Mesendoderm (in vitro differentiated cells): ENCODE data around the gene MYH14.

ENCODE experiments used
- DNase-seq: peaks from one replicate; pipeline ENCODE4 v3.0.0; 2013
- H2AK5ac ChIP-seq: 2 replicates; pipeline ENCODE4 v1.6.1; 2013; ENCODE audit warnings: low read length, inconsistent platforms
- H2BK120ac ChIP-seq: 2 replicates; pipeline ENCODE4 v1.6.1; 2013; ENCODE audit warnings: low read depth, mild to moderate bottlenecking, low read length, moderate library complexity, mixed read lengths
- H2BK15ac ChIP-seq: replicated peaks from 2 replicates; pipeline ENCODE4 v1.6.1; 2013; ENCODE audit warnings: low read depth, mild to moderate bottlenecking, moderate library complexity
- H2BK5ac ChIP-seq: 2 replicates; pipeline ENCODE4 v1.6.1; 2013; ENCODE audit warnings: low read length, inconsistent platforms
- H3K18ac ChIP-seq: 2 replicates; pipeline ENCODE4 v1.6.1; 2013; ENCODE audit warnings: mild to moderate bottlenecking, low read length, mixed read lengths
- H3K23ac ChIP-seq: one replicate; pipeline ENCODE4 v1.6.1; 2013; ENCODE audit warnings: low read length
- H3K27ac ChIP-seq: 2 replicates; pipeline ENCODE4 v1.5.1; 2013; ENCODE audit warnings: low read depth, mild to moderate bottlenecking, inconsistent platforms, low read length, moderate library complexity
- H3K27me3 ChIP-seq: 2 replicates; pipeline ENCODE4 v1.6.1; 2013; ENCODE audit warnings: low read length, control low read depth, mild to moderate bottlenecking, inconsistent platforms; ENCODE audit not compliant: insufficient read depth, poor library complexity
- H3K36me3 ChIP-seq: 2 replicates; pipeline ENCODE4 v1.6.1; 2013; ENCODE audit warnings: low read length, inconsistent platforms; ENCODE audit not compliant: control insufficient read depth, insufficient read depth
- H3K4ac ChIP-seq: one replicate; pipeline ENCODE4 v1.6.1; 2013; ENCODE audit warnings: low read depth, mild to moderate bottlenecking, low read length, moderate library complexity
- H3K4me1 ChIP-seq: 2 replicates; pipeline ENCODE4 v1.6.1; 2013; ENCODE audit warnings: low read depth, low read length, inconsistent platforms; ENCODE audit not compliant: control insufficient read depth
- H3K4me2 ChIP-seq: 2 replicates; pipeline ENCODE4 v1.6.1; 2013; ENCODE audit warnings: low read length
- H3K4me3 ChIP-seq: 2 replicates; pipeline ENCODE4 v1.5.1; 2013; ENCODE audit warnings: mild to moderate bottlenecking, low read length
- H3K56ac ChIP-seq: one replicate; pipeline ENCODE4 v1.6.1; 2013; ENCODE audit warnings: low read length
- H3K79me1 ChIP-seq: 2 replicates; pipeline ENCODE4 v1.6.1; 2013; ENCODE audit warnings: low read length, inconsistent platforms
- H3K79me2 ChIP-seq: 2 replicates; pipeline ENCODE4 v1.6.1; 2013; ENCODE audit warnings: mild to moderate bottlenecking, low read length; ENCODE audit not compliant: control insufficient read depth, insufficient read depth
- H3K9ac ChIP-seq: 2 replicates; pipeline ENCODE4 v1.6.1; 2013; ENCODE audit warnings: low read length, inconsistent platforms
- H4K5ac ChIP-seq: one replicate; pipeline ENCODE4 v1.6.1; 2013; ENCODE audit warnings: low read length
- H4K8ac ChIP-seq: one replicate; pipeline ENCODE4 v1.6.1; 2013; ENCODE audit warnings: low read depth, mild to moderate bottlenecking, control low read depth, low read length, moderate library complexity
- WGBS: extraction: QIAGEN DNeasy Blood & Tissue Kit; methylation state at CpG from one replicate; pipeline ENCODE4 v1.1.7; 2013; ENCODE audit warnings: low lambda C conversion rate, missing lambda C conversion rate; ENCODE audit not compliant: insufficient coverage; ENCODE audit errors: extremely low coverage; 5-methylcytosine and 5-hydroxymethylcytosine counted together

MYH14 gene

DNA sequence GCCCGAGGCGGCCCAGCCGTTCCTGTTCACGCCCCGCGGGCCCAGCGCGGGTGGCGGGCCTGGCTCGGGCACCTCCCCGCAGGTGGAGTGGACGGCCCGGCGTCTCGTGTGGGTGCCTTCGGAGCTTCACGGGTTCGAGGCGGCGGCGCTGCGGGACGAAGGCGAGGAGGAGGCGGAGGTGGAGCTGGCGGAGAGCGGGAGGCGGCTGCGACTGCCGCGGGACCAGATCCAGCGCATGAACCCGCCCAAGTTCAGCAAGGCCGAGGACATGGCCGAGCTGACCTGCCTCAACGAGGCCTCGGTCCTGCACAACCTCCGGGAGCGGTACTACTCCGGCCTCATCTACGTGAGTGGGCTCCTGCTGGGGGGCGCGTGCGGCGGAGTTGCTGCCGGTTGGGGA lies 7.0 kb downstream of the MYH14 start:
- Histone ChIP-seq H2BK15ac (no peak overlapping the region), H3K27ac (no peak overlapping the region)
- no CpG with 5 or more reads among the region's 46 CpGs for WGBS

DNA sequence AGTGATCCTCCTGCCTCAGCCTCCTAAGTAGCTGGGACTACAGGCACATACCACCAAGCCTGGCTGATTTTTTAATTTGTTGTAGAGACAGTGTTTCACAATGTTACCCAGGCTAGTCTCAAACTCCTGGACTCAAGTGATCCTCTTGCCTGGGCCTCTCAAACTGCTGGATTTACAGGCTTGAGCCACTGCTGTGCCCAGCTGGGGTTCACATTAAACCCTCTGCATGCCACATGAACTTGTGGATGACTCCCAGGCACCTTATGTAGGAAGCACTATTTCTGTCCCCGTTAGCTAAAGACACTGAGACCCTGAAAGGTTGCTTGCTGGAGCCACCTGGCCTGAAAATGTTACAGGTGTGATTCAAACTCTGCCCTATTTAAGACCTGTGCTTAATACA lies 10.5 kb downstream of the MYH14 start:
- Histone ChIP-seq H2AK5ac (no peak overlapping the region), H3K79me2 (no peaks in the 10 kb centered on the region), H3K4me3 (no peak overlapping the region), H4K8ac (no peak overlapping the region), H3K23ac (no peak overlapping the region), H2BK120ac (no peak overlapping the region), H3K27ac (no peak overlapping the region), H3K36me3 (no peaks in the 10 kb centered on the region), H3K18ac (no peak overlapping the region), H3K4me2 (no peak overlapping the region), H2BK5ac (no peak overlapping the region), H4K5ac (no peak overlapping the region), H3K27me3 (no peaks in the 10 kb centered on the region), H3K4me1 (no peaks in the 10 kb centered on the region), H3K56ac (no peak overlapping the region), H2BK15ac (no peak overlapping the region), H3K79me1 (no peaks in the 10 kb centered on the region), H3K9ac (no peak overlapping the region), H3K4ac (no peak overlapping the region)
- DNase-seq: no peak
- WGBS: no CpG with 5 or more reads among the region's 1 CpG

More for the DNA sequence above, 7.0 kb downstream of the MYH14 start:
- no peak overlapping the region for H3K23ac ChIP-seq
- no peaks in the 10 kb centered on the region for H3K79me1 ChIP-seq
- no peaks in the 10 kb centered on the region for H3K36me3 ChIP-seq
- H2AK5ac ChIP-seq: no peak overlapping the region
- no peak overlapping the region for H3K4ac ChIP-seq
- no peak overlapping the region for H3K56ac ChIP-seq
- no peak overlapping the region for H4K5ac ChIP-seq
- no peak overlapping the region for H3K4me2 ChIP-seq
- no peak overlapping the region for H3K9ac ChIP-seq
- no peak for DNase-seq
- no peak overlapping the region for H3K4me3 ChIP-seq
- H2BK120ac ChIP-seq: no peak overlapping the region
- H3K18ac ChIP-seq: no peak overlapping the region
- no peak overlapping the region for H2BK5ac ChIP-seq
- no peaks in the 10 kb centered on the region for H3K4me1 ChIP-seq
- H4K8ac ChIP-seq: no peak overlapping the region
- H3K27me3 ChIP-seq: no peaks in the 10 kb centered on the region
- H3K79me2 ChIP-seq: no peaks in the 10 kb centered on the region

DNA sequence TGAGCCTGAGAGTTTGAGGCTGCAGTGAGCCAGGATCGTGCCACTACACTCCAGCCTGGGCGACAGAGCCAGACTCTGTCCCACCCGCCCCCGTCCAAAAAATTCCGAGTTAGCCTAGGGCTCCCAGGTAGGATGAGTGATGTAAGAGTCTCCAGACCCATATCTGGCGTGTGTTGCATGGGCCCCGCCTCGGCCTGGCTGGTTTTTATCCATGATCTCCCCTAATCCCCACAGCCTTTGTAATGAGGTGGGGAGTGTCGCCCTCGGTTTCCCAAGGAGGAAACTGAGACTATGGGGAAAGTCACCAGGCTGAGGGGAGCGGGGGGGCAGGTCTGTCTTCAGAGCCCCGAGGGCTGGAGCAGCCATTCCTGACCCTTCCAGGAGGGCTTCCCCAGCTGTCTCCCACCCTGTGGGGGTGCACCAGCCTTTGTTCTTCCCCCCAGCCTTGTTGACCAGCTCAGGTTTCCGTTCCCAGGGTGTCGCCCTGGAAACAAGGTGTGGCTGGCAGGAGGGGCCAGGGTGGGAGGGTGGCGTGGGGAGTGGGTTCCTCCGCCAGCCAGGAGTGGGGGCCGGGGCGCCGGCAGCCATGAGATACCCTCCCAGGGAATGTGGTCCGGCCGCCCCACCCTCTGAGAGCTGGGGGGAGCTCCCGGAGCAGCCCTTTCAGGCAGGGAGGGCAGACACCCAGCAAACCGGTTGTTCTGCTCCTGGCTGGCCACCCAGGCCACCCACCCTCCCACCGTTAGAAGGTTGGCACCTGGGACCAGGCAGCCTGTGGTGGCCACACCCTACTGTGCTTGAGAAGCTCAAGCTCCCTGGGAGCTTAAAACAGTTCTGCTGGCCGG lies 11.5 kb downstream of the MYH14 start:
- Histone ChIP-seq H2BK5ac (no peak overlapping the region), H3K36me3 (no peaks in the 10 kb centered on the region), H3K27me3 (no peaks in the 10 kb centered on the region), H3K56ac (peak overlapping the region; percentile 7), H3K79me2 (no peaks in the 10 kb centered on the region), H4K8ac (no peak overlapping the region), H3K4me3 (no peak overlapping the region), H3K4me2 (no peak overlapping the region), H3K27ac (no peak overlapping the region), H3K9ac (no peak overlapping the region), H3K79me1 (no peaks in the 10 kb centered on the region), H3K4me1 (no peaks in the 10 kb centered on the region), H3K23ac (no peak overlapping the region), H2BK15ac (no peak overlapping the region), H4K5ac (no peak overlapping the region), H3K4ac (no peak overlapping the region), H2AK5ac (no peak overlapping the region), H3K18ac (no peak overlapping the region), H2BK120ac (no peak overlapping the region)
- no CpG with 5 or more reads among the region's 25 CpGs for whole genome bisulfite sequencing
- DNase-seq: peak; percentile 37

DNA sequence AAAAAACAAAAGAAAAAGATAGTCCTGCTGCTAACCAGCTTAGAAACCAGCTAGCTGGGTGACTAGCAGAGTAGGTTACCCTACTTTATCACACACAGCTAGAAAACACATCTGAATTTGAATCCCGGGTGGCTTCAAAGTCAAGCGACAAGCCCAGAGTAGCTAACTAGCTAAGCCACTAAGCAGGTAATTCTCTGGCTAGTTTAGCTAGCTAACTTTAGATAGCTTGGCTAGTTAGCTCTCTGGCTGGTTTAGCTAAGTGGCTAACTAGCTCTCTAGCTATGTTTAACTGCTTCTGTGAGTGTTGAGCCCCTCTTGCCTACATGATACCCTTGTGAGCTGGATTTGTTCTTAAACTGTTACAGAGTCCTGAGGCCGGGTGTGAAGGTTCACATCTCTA lies 12.4 kb downstream of the MYH14 start:
- H2BK120ac ChIP-seq: no peak overlapping the region
- H3K27ac ChIP-seq: no peak overlapping the region
- H3K36me3 ChIP-seq: no peaks in the 10 kb centered on the region
- H3K18ac ChIP-seq: no peak overlapping the region
- H3K4me3 ChIP-seq: no peak overlapping the region
- H2BK15ac ChIP-seq: no peak overlapping the region
- no peak overlapping the region for H3K23ac ChIP-seq
- no peaks in the 10 kb centered on the region for H3K79me2 ChIP-seq
- no peak overlapping the region for H3K4me2 ChIP-seq
- H4K8ac ChIP-seq: no peak overlapping the region
- no CpG with 5 or more reads among the region's 3 CpGs for WGBS
- no peak overlapping the region for H2BK5ac ChIP-seq
- no peaks in the 10 kb centered on the region for H3K27me3 ChIP-seq
- no peak overlapping the region for H3K4ac ChIP-seq
- H3K4me1 ChIP-seq: no peaks in the 10 kb centered on the region
- no peaks in the 10 kb centered on the region for H3K79me1 ChIP-seq
- H4K5ac ChIP-seq: no peak overlapping the region
- H3K56ac ChIP-seq: no peak overlapping the region
- H2AK5ac ChIP-seq: no peak overlapping the region
- no peak for DNase-seq
- no peak overlapping the region for H3K9ac ChIP-seq

DNA sequence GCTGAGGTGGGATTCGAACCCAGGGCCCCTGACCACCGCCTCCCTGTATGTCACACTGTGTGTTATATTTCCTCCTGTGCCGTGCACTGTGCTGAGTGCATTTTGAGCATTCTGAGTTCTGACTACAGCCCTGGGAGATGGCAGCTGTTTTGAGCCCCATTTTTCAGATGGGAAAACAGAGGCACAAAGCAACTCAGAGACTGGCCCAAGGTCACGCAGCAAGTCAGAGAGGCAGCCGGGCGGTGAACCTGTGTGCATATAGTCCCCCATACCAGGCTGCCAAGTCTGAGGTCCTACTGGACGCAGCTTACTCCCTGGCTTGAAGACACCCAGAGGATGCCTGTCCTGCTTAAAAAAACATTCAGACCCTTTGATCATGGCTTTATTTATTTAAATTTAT lies 17.7 kb downstream of the MYH14 start:
- no CpG with 5 or more reads among the region's 7 CpGs for WGBS
- no peak overlapping the region for H3K4ac ChIP-seq
- H3K27me3 ChIP-seq: no peaks in the 10 kb centered on the region
- H3K4me1 ChIP-seq: no peaks in the 10 kb centered on the region
- H2BK15ac ChIP-seq: no peak overlapping the region
- H3K79me2 ChIP-seq: no peaks in the 10 kb centered on the region
- no peak overlapping the region for H3K18ac ChIP-seq
- no peak overlapping the region for H2AK5ac ChIP-seq
- H3K23ac ChIP-seq: no peak overlapping the region
- no peak overlapping the region for H3K4me3 ChIP-seq
- H3K4me2 ChIP-seq: no peak overlapping the region
- no peak overlapping the region for H2BK120ac ChIP-seq
- DNase-seq: no peak
- no peaks in the 10 kb centered on the region for H3K36me3 ChIP-seq
- no peak overlapping the region for H3K9ac ChIP-seq
- H4K5ac ChIP-seq: no peak overlapping the region
- no peak overlapping the region for H3K56ac ChIP-seq
- no peak overlapping the region for H2BK5ac ChIP-seq
- H3K27ac ChIP-seq: no peak overlapping the region
- no peak overlapping the region for H4K8ac ChIP-seq
- no peaks in the 10 kb centered on the region for H3K79me1 ChIP-seq
